Measurements from ENCODE around the gene PSME4.
"Not testable (repeated sequence)": the region's sequence is repeated elsewhere in the genome, so short reads cannot be mapped to it uniquely, and the experiment has no call there.

Gene PSME4

DNA sequence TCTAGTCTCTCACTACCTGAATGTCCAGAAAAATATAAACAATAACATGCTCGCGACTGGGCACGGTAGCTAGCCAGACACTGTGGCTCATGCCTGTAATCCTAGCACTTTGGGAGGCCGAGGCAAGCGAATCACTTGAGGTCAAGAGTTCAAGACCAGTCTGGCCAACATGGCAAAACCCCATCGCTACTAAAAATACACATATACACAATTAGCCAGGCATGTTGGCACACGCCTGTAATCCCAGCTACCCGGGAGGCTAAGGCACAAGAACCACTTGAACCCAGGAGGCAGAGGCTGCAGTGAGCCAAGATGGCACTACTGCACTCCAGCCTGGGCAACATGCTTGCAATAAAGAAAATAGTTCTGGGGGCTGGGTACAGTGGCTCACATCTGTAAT, 44.5 kb downstream of the PSME4 start:
- H3K27me3 ChIP-seq (ENCODE audit: control insufficient read depth in 1 of 2, insufficient read depth in 2 of 2, low read length in 2 of 2); H3K4me1 ChIP-seq (ENCODE audit: insufficient read depth, low read length): not testable (repeated sequence)
- peaks cover 52% of the 10 kb centered on the region for H3K36me3 ChIP-seq (ENCODE audit: insufficient read depth, low read length)

GRCh38 chr2:53913721-53914120, 57.1 kb downstream of the PSME4 start:
- H3K27ac ChIP-seq (ENCODE audit: low read depth, low read length) = no peak overlapping the region
- H3K4me3 ChIP-seq (ENCODE audit: low read depth in 1 of 2, low read length in 2 of 2) = no peak overlapping the region
- H3K27me3 ChIP-seq (ENCODE audit: control insufficient read depth in 1 of 2, insufficient read depth in 2 of 2, low read length in 2 of 2) = no peaks in the 10 kb centered on the region
- H3K9ac ChIP-seq (ENCODE audit: low read length) = no peak overlapping the region
- no peaks in the 10 kb centered on the region for H3K4me1 ChIP-seq (ENCODE audit: insufficient read depth, low read length)
- no peaks in the 10 kb centered on the region for H3K9me3 ChIP-seq (ENCODE audit: low read length)
- H3K36me3 ChIP-seq (ENCODE audit: insufficient read depth, low read length) = peaks cover 17% of the 10 kb centered on the region

More for the DNA sequence above, 44.5 kb downstream of the PSME4 start:
- H3K4me3 ChIP-seq (ENCODE audit: low read depth in 1 of 2, low read length in 2 of 2); H3K9ac ChIP-seq (ENCODE audit: low read length); H3K9me3 ChIP-seq (ENCODE audit: low read length); H3K27ac ChIP-seq (ENCODE audit: low read depth, low read length): not testable (repeated sequence)

DNA sequence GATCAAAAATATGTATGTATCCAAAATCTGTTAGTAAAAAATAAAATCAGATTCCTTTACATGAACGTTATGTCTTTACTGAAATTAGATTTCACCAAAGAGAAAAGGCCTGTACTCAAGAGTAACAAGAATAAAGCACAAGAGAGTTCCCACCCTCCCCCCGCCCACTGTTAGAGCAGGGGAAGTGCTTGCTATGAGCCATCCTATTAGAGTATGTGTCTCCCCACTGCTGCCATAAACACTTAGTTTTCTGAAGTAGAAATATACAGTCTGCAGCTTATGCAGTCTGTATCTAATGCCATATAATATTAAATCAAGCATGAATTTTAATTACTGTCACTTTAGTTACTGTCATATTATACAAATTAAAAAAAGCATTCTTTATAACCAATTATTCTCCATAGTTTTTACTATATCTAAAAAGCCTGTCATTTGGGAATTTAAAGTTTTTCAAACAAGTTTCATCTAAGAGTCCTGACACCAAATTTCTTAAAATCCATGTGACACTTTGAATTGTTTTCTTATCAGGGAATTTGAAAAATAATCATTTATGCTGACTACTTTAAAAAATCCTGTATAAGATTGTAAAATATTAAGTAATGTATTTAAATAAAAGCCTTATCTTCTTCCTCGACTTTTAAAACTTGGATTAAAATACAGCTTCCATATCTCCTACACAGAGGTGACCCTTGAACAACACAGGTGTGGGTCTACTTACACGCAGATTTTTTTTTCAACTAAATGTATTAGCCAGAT, 59.2 kb downstream of the PSME4 start:
- H3K4me1 ChIP-seq (ENCODE audit: insufficient read depth, low read length) = no peaks in the 10 kb centered on the region
- peaks cover 29% of the 10 kb centered on the region for H3K36me3 ChIP-seq (ENCODE audit: insufficient read depth, low read length)
- H3K4me3 ChIP-seq (ENCODE audit: low read depth in 1 of 2, low read length in 2 of 2) = no peak overlapping the region
- no peak overlapping the region for H3K9ac ChIP-seq (ENCODE audit: low read length)
- H3K9me3 ChIP-seq (ENCODE audit: low read length) = no peaks in the 10 kb centered on the region
- no peak overlapping the region for H3K27ac ChIP-seq (ENCODE audit: low read depth, low read length)
- no peaks in the 10 kb centered on the region for H3K27me3 ChIP-seq (ENCODE audit: control insufficient read depth in 1 of 2, insufficient read depth in 2 of 2, low read length in 2 of 2)

GRCh38 chr2:53907582-53907981, 63.2 kb downstream of the PSME4 start:
- H3K4me3 ChIP-seq (ENCODE audit: low read depth in 1 of 2, low read length in 2 of 2) = no peak overlapping the region
- H3K4me1 ChIP-seq (ENCODE audit: insufficient read depth, low read length) = no peaks in the 10 kb centered on the region
- no peak overlapping the region for H3K27ac ChIP-seq (ENCODE audit: low read depth, low read length)
- H3K9ac ChIP-seq (ENCODE audit: low read length) = no peak overlapping the region
- H3K27me3 ChIP-seq (ENCODE audit: control insufficient read depth in 1 of 2, insufficient read depth in 2 of 2, low read length in 2 of 2) = no peaks in the 10 kb centered on the region
- no peaks in the 10 kb centered on the region for H3K9me3 ChIP-seq (ENCODE audit: low read length)
- H3K36me3 ChIP-seq (ENCODE audit: insufficient read depth, low read length) = peaks cover 59% of the 10 kb centered on the region

DNA sequence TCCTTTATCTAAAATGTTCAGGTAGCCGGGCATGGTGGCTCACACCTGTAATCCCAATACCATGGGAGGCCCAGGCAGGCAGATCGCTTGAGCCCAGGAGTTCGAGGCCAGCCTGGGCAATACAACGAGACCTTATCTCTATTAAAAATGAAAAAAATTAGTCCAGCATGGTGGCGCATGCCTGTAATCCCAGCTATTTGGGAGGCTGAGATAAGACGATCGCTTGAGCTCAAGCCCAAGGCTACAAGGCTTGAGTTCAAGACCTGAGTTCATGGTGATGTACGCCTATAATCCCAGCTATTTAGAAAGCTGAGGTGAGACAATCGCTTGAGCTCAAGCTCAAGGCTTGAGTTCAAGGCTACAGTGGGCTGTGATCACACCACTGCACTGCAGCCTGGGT, 65.4 kb downstream of the PSME4 start:
- peaks cover 75% of the 10 kb centered on the region for H3K36me3 ChIP-seq (ENCODE audit: insufficient read depth, low read length)
- H3K4me3 ChIP-seq (ENCODE audit: low read depth in 1 of 2, low read length in 2 of 2) = no peak overlapping the region
- no peaks in the 10 kb centered on the region for H3K9me3 ChIP-seq (ENCODE audit: low read length)
- H3K27ac ChIP-seq (ENCODE audit: low read depth, low read length) = no peak overlapping the region
- no peak overlapping the region for H3K9ac ChIP-seq (ENCODE audit: low read length)
- no peaks in the 10 kb centered on the region for H3K27me3 ChIP-seq (ENCODE audit: control insufficient read depth in 1 of 2, insufficient read depth in 2 of 2, low read length in 2 of 2)
- no peaks in the 10 kb centered on the region for H3K4me1 ChIP-seq (ENCODE audit: insufficient read depth, low read length)

GRCh38 chr2:53903011-53903410, 67.8 kb downstream of the PSME4 start:
- H3K27ac ChIP-seq (ENCODE audit: low read depth, low read length) = no peak overlapping the region
- H3K4me1 ChIP-seq (ENCODE audit: insufficient read depth, low read length) = no peaks in the 10 kb centered on the region
- no peaks in the 10 kb centered on the region for H3K27me3 ChIP-seq (ENCODE audit: control insufficient read depth in 1 of 2, insufficient read depth in 2 of 2, low read length in 2 of 2)
- H3K9me3 ChIP-seq (ENCODE audit: low read length) = no peaks in the 10 kb centered on the region
- no peak overlapping the region for H3K9ac ChIP-seq (ENCODE audit: low read length)
- H3K4me3 ChIP-seq (ENCODE audit: low read depth in 1 of 2, low read length in 2 of 2) = no peak overlapping the region
- peaks cover 73% of the 10 kb centered on the region for H3K36me3 ChIP-seq (ENCODE audit: insufficient read depth, low read length)

GRCh38 chr2:53901192-53901591, 69.6 kb downstream of the PSME4 start:
- Histone ChIP-seq H3K4me3 (ENCODE audit: low read depth in 1 of 2, low read length in 2 of 2) (no peak overlapping the region), H3K9ac (ENCODE audit: low read length) (no peak overlapping the region), H3K27ac (ENCODE audit: low read depth, low read length) (no peak overlapping the region), H3K4me1 (ENCODE audit: insufficient read depth, low read length) (no peaks in the 10 kb centered on the region), H3K36me3 (ENCODE audit: insufficient read depth, low read length) (peaks cover 72% of the 10 kb centered on the region), H3K9me3 (ENCODE audit: low read length) (no peaks in the 10 kb centered on the region), H3K27me3 (ENCODE audit: control insufficient read depth in 1 of 2, insufficient read depth in 2 of 2, low read length in 2 of 2) (no peaks in the 10 kb centered on the region)

DNA sequence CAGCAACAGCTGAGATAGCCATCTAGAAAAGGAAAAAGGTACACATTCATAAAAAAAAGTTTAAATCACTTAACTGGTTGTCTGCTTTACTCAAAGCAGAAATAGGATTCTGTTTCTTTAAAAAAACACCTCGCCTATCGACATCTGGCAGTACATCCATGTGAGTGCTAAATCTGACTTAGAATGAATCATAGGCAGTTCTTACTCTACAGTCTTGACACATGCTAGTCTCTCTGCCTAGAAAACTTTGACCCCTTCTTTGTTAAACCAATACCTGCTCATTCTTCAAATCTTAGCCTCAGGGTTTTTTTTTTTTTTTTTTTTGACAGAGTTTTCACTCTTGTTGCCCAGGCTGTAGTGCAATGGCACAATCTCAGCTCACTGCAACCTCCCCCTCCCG, 73.9 kb downstream of the PSME4 start:
- Histone ChIP-seq H3K27me3 (ENCODE audit: control insufficient read depth in 1 of 2, insufficient read depth in 2 of 2, low read length in 2 of 2) (no peaks in the 10 kb centered on the region), H3K9ac (ENCODE audit: low read length) (no peak overlapping the region), H3K27ac (ENCODE audit: low read depth, low read length) (no peak overlapping the region), H3K9me3 (ENCODE audit: low read length) (no peaks in the 10 kb centered on the region), H3K4me3 (ENCODE audit: low read depth in 1 of 2, low read length in 2 of 2) (no peak overlapping the region), H3K4me1 (ENCODE audit: insufficient read depth, low read length) (no peaks in the 10 kb centered on the region), H3K36me3 (ENCODE audit: insufficient read depth, low read length) (peaks cover 70% of the 10 kb centered on the region)

GRCh38 chr2:53886406-53887280, 84.2 kb downstream of the PSME4 start:
- H3K9me3 ChIP-seq (ENCODE audit: low read length) = no peaks in the 10 kb centered on the region
- H3K36me3 ChIP-seq (ENCODE audit: insufficient read depth, low read length) = peaks cover 68% of the 10 kb centered on the region
- H3K27ac ChIP-seq (ENCODE audit: low read depth, low read length) = no peak overlapping the region
- H3K4me1 ChIP-seq (ENCODE audit: insufficient read depth, low read length) = no peaks in the 10 kb centered on the region
- H3K4me3 ChIP-seq (ENCODE audit: low read depth in 1 of 2, low read length in 2 of 2) = no peak overlapping the region
- H3K27me3 ChIP-seq (ENCODE audit: control insufficient read depth in 1 of 2, insufficient read depth in 2 of 2, low read length in 2 of 2) = no peaks in the 10 kb centered on the region
- no peak overlapping the region for H3K9ac ChIP-seq (ENCODE audit: low read length)

- Histone ChIP-seq H3K4me3 (ENCODE audit: low read depth in 1 of 2, low read length in 2 of 2) (no peak overlapping the region), H3K9ac (ENCODE audit: low read length) (no peak overlapping the region), H3K36me3 (ENCODE audit: insufficient read depth, low read length) (peaks cover 61% of the 10 kb centered on the region), H3K9me3 (ENCODE audit: low read length) (no peaks in the 10 kb centered on the region), H3K4me1 (ENCODE audit: insufficient read depth, low read length) (no peaks in the 10 kb centered on the region), H3K27ac (ENCODE audit: low read depth, low read length) (no peak overlapping the region), H3K27me3 (ENCODE audit: control insufficient read depth in 1 of 2, insufficient read depth in 2 of 2, low read length in 2 of 2) (no peaks in the 10 kb centered on the region)
Observed at GRCh38 chr2:53884883-53885282, 85.9 kb downstream of the PSME4 start.

DNA sequence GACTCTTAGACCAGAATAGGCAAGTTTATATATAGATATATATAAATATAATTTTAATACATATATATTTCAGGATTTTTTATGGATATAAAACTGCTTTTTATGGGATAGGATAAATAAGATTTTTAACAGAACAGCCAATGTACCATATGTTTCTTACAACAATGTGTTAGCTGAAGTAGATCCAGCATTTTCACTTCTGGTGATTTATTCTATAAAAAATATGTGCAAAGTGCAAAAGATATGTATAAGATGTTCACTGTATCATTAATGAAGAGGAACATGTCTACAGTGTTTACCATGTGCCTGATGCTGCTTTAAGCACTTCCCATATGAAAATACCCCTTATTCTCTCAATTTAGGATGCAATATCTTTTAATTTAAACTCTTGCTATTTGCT, 88.8 kb downstream of the PSME4 start:
- Histone ChIP-seq H3K4me3 (ENCODE audit: low read depth in 1 of 2, low read length in 2 of 2) (no peak overlapping the region), H3K36me3 (ENCODE audit: insufficient read depth, low read length) (peaks cover 35% of the 10 kb centered on the region), H3K4me1 (ENCODE audit: insufficient read depth, low read length) (no peaks in the 10 kb centered on the region), H3K27ac (ENCODE audit: low read depth, low read length) (no peak overlapping the region), H3K9me3 (ENCODE audit: low read length) (no peaks in the 10 kb centered on the region), H3K27me3 (ENCODE audit: control insufficient read depth in 1 of 2, insufficient read depth in 2 of 2, low read length in 2 of 2) (no peaks in the 10 kb centered on the region), H3K9ac (ENCODE audit: low read length) (no peak overlapping the region)

Data from muscle layer of colon (tissue), 2 donors.